ENCODE measurements around the gene POLR3E.

GRCh38 chr16:22265351-22265750, 31.9 kb upstream of the POLR3E start:
- TF ChIP-seq CTCF (conservative IDR thresholded peaks at IDR 0.05; ENCODE audit: low read depth, low read length): no peak
- TF ChIP-seq EZH2 (IDR thresholded peaks at IDR 0.05; ENCODE audit: borderline replicate concordance, low read depth, low read length, poor library complexity, severe bottlenecking): no peak

All from A673 (cell line).